ENCODE data around the gene TOPAZ1.

TOPAZ1 gene

DNA sequence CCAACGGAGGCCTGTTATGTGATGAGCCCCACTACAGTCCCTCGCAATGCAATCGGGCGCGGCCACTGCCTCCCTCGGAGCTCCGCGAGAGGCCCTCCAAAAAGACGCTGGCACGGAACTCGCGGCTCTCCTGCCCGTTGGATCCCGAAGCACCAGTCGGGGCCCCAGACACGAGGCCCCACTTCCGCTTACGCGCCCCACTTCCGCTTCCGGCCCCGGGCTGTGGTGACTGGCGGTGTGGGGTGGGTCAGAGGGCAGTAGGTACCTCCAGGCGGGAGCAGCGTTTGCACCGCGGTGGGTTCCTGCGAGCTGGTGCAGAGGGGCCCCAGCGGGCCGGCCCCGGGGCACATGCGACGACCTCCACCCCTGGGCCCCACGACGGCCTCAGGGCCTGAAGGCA, at the start of gene TOPAZ1:
Gene TOPAZ1 (plus strand): TSS at position 181 of the 400 bp plus-strand sequence. CDS start 168 bp downstream, at position 349.
- in situ Hi-C loops (cut with MboI; ENCODE audit: low sequenced_read_pairs): no loop called here

DNA sequence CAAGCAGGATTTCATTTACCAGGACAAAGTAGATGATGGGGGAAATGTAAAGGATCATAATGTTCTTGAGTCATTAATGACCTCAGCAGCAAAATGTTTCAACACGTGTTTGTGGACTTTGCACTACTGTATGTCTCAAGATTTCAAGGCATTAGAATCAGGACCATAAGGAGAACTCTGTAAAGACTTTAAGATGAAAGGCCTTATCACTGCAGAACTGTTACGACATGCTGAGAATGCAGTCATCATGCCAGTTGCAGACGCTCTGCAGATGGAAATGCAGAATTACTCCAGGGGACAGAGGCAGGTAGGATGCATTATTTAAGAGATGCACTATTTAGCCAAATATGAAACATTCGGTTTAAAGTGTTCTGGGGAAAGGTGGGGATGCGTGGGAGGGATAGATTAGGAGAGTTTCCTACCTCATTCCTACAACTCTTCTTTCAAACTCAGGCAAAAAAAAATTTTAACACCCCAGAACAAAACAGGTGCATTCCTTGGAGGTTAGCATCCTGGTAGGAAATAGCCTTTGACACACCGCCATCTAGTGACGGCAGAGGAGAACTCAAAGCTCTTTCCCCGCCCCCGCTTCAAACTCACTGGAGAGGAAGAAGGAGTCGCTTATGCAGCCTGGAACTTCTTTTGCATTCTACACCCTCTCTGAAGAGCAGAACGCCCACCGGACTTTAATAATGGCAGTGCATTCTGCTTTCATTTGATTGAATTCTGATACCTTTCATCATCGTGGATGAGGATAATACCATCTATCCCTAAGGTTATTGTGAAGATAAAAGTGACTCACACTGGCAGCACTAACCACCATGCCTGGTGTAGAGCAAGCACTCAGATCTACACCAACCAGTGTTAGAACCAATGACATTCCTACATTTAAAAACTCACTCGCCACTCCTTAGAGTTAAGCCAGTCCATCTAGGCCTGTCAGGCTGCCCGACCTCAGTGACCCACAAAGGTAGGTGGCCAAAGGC, 43.1 kb upstream of the TOPAZ1 start:
- in situ Hi-C loops (cut with MboI; ENCODE audit: low sequenced_read_pairs): no loop called here

DNA sequence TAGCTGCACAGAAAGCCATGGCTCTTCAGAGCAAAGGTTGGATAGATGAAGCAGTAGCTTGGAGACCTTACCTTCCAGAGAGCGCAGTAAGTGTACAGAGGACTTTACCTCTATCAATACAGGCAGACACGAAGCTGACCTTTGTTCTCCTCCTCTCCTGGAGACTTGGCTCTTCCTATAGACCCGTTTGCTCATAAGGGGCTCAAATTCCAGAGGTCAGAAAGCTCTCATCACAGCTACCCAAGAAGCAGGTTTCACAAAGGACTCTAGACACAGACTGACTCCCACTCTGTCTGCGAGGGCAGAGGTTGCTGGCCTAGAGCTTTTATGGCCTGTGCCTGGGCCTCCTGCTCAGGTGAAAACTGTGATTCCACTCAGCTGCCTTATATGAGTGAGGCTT, 35.4 kb upstream of the TOPAZ1 start:
- in situ Hi-C loops (cut with MboI; ENCODE audit: low sequenced_read_pairs): no loop called here

DNA sequence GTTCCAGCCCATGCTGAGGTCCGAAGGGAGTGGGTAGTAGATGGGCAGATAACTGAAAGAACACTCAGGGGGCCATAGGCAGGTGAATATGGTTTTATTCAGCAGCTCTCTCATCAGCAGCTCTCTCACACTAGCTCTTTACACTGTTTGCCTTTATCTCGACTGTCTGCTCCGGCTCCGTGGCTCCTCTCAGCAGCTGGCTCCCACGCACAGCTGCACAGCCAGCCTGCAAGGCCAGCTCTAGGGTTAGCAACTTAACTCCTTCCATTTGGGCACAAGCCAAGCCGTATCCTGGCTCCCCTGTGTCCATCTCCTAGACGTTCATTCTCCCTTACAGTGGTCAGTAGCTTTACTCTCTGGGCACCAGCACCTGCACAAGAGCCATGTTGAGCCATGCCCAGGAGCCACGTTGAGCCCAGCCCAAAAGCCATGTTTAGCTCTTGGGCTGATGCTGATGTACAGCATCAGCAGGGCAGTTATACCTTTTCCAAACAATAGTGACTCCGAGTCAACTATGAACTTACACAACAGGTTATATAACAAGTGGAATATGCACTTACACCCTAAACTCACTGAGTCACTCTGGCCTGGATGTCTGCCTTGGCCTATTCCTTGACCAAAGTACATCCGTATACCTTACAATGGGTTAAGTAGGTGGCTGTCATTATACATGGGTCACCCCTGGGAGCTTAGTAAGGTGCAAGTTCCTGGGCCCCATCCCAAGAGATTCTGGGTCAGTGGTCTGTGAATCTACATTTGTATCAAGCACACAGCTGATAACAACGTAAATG, 34.6 kb upstream of the TOPAZ1 start:
- in situ Hi-C loops (cut with MboI; ENCODE audit: low sequenced_read_pairs): no loop called here

DNA sequence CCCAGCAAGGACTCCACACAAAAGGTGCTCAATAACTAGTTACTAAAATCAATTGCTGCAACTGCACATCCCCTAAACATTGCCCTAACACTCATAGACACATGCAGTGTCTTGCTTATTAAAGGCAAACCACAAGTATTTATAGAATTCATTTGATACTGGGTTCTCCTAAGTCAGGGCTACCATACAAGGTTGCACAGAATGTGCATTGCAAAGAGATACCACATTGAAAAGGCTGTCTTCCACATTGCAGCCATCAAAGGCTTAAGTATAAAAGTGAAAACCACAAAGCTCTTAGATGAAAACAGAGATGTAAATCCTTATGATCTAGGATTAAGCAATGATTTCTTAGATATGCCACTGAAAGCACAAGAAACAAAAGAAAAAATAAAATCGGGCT, 33.6 kb upstream of the TOPAZ1 start:
- in situ Hi-C loops (cut with MboI; ENCODE audit: low sequenced_read_pairs): no loop called here

DNA sequence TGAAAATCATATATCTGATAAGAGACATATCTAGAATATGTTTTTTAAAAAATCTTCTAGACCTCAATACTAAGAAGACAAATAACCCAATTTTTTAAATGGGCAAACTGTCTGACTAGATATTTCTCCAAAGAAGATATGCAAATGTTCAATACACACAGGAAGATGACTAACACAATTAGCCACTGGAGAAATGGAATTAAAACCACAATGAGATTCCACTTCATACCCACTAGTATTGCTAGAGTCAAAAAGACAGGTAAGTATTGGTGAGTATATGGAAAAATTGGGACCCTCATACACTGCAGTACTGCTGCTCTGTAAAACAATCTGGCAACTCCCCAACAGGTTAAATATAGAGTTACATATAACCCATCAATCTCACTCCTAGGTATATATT, 33.1 kb upstream of the TOPAZ1 start:
- in situ Hi-C loops (cut with MboI; ENCODE audit: low sequenced_read_pairs): no loop called here

DNA sequence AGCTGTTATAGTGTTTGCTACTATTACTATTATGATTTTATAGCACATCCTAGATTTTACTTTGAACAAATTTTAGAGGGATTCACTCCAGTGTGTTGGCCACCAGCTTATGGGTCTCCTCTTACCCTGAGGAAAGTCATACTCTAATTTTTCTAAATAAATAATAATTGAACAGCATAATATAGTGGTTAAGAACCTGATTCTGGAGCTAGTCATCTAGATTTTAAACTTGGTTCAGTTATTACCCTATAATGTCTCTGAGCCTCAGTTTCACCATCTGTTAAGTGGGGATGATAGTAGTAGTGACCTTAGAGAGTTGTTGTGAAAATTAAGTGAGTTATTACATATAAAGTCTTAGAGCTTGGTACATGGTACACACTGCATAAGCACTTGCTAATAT, 30.7 kb upstream of the TOPAZ1 start:
- in situ Hi-C loops (cut with MboI; ENCODE audit: low sequenced_read_pairs): no loop called here

DNA sequence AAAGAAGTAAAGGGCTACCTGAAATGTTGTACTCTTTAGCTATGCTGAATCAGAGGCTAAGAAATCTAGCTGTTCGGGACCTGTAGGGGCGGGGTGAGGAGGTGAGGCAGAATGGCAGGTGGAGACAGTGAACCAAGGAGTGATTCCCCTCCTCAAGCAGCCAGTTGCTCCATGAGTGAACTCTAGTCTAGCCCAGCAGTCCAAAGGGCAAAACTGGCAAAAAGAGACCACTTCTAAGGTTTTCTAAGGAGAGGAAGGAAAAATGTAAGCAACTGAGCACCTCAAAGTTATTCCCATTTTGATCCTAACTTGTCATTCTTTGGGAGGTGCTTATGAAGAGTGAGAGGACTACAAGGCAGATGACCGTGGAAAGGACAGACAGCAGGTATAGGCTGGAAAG, 19.3 kb upstream of the TOPAZ1 start:
- in situ Hi-C loops (cut with MboI; ENCODE audit: low sequenced_read_pairs): no loop called here

DNA sequence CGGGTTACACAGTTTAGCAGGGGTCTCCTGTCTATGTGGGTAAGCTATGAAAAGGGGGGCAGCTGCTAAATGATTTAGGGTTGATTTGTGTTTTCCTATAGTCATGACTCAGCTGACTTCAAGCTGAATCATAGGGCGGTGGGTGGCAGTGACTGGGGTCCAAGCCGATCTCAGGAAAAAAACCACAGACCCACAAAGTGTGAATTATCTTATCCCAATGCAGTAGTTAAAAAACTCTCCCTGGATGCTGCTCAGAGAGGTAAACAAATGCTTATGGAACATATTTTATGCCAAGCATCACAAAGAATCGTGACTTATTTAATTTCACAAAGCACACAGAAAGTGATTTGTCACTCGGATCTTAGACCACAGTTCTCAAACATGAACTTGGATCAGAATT, 18.4 kb upstream of the TOPAZ1 start:
- in situ Hi-C loops (cut with MboI; ENCODE audit: low sequenced_read_pairs): no loop called here

DNA sequence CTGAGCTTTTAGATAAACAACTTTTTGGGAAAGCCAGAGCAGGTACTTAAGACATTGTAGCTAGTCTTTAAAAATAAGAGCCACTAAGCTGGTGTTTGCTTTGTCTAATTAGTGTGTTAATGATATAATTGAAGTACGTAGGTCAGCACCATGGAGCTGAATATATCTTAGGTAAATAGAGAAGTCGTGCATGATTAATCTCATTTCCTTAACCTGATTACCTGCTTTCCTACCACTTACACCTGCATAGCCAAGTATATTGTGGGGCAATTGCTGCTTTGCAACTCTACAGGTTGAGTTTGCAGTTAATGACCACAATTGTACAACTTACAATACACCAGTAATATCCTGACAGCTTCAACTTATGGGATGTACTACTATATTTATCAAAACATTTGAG, 17.6 kb upstream of the TOPAZ1 start:
- in situ Hi-C loops (cut with MboI; ENCODE audit: low sequenced_read_pairs): no loop called here

DNA sequence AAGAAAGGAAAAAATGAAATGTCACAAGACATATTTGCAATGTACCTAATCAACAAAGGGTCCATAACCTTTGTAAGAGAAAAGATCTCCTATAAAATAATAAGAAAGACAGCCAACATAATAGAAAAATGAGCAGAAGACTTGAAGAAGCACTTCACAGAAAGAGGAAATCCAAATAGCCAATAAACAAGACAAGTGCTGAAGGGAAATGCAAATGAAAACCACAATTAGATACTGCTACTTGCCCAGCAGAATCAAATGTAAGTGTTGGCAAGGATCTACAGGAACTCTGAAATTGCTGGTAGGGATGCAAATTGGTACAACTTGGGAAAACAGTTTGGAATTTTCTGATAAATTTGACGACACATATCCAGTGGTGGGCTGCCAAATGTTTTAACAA, 15.1 kb upstream of the TOPAZ1 start:
- in situ Hi-C loops (cut with MboI; ENCODE audit: low sequenced_read_pairs): no loop called here

DNA sequence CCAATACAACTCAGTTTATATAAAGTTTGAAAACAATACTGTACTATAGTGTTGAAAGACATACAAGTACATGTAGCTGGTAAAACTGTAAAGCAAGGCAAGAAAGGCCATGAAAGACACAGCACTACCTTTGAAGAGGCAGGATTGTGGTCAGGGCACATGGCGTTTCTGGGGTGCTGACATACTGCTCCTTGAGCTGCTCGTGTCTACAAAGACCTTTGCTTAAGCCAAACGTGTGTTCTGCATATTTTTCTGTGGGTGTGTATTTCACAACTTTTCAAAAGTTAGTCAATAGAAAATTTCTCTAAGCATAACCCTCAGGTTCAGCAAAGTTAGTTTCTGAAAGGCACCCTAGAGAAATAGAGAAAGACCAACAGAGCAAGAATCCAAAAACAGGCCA, 14.1 kb upstream of the TOPAZ1 start:
- in situ Hi-C loops (cut with MboI; ENCODE audit: low sequenced_read_pairs): no loop called here

DNA sequence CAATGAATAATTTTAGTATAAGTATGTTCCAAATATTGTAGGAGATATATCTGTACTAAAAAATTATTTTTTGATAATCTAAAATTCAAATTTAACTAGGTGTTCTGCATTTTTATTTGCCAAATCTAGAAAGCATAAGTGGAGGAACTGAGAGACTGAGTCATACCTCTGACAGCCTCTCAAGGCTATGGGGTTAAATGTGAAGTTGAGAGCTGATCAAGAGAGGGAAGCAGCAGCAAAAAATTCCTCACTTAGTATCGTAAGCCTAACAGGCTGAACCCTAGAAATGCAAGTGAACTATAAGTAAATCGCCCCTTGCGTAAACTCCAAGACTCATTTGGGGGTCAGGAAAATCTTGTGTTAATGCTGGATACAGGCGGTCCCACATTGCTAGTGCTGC, 12.8 kb upstream of the TOPAZ1 start:
- in situ Hi-C loops (cut with MboI; ENCODE audit: low sequenced_read_pairs): no loop called here

DNA sequence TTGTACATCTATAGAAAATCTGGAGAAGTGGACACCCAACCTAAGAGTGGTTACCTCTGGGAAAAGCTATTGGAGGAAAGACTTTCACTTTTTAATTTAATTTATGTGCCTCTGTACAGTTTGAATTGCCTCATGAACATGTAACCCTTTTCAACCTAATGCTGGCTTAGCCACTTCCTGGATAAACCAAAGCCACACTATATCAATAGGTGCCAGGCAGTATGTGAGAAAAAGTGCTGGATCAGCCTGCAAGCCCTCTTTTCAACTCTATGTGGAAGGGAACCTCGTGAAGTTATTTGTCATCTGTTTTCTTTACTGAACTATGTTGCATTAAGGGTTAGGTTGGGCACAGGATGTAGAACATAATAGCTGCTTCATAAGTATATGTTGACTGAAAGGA, 9.3 kb upstream of the TOPAZ1 start:
- in situ Hi-C loops (cut with MboI; ENCODE audit: low sequenced_read_pairs): no loop called here

DNA sequence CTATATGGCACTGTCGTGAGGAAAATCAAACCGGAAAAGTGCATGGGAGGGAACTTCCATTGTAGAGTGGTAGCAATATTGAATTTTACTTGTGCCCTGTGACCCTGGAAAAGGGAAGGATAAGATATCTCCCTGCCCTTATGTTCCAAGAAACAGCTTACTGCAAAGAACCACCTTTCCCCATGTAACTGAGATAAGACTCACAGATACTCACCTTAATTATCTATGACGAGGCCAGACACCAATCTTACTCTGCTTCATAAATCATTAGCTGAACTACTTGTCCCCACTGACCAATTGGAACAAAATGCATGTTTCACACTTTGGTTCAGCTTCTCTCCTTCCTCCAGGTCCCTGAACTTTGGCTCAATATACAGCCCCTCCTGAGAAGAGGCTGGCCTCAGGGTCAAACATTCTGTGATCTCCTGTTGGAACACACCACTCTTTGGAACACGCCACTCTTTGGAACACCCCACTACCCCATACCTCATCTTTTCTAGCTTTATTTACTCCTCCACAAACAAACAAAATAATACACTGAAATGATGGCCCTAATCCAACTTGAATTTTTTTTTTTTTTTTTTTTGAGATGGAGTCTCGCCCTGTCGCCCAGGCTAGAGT, 6.9 kb upstream of the TOPAZ1 start:
- in situ Hi-C loops (cut with MboI; ENCODE audit: low sequenced_read_pairs): no loop called here

DNA sequence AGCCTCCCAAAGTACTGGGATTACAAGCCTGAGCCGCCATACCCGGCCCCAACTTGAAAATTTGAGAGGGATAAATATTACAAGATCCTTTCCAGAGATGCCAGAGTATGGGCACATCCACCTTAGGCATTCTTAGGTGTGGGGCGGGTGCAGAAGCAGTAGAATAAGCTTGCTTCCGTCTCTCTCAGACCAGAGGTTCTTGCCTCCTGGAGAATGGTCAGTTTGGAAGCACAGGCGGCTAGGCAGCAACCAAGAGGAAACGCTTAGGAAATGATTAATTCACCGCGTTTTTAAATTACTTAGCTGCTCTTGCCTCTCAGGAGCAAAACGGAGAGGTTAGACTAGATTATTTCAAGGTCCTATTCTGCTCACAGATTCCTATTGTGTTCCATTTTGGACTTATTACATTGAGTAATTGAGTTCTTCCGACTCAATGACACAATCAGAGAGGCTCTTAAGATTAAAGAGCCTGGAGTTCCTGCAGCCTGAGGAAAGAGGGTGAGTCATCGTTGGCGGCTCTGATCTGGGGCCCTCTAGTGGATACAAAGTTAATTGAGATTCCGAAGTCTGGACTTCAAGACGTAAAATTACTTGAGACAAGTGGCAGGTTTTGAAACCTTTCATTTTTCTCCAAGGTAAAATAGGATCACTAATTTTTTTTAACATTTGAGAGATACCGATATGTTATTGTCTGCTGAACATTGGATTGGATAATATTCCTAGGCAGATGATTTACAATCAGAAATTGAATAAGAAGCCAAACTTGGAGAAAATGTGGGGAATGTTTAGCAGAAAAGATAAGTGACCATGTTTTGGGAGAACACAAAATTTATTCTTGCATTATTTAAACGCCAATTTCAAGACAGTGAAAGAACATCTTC, 5.8 kb upstream of the TOPAZ1 start:
- in situ Hi-C loops (cut with MboI; ENCODE audit: low sequenced_read_pairs): no loop called here

DNA sequence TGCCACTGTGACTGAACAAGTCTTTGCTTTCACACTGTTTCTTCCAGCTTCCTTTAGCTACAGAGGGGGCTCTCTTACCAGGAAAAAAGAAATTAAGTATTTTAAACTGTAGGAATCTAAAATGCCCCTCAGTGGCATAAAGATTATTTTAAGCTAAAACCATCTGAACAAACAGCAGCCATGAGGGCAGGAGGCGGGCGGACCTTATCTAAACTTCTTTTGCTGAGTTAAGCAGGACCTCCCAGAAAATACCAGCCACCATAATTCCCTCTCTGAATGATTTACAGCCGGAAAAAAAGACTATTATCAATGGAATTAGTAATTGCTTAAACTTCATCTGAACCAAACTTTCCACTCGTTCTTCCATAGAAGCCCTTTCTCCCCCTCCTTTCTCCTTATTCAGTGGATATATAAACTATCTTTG, 5.2 kb upstream of the TOPAZ1 start:
- in situ Hi-C loops (cut with MboI; ENCODE audit: low sequenced_read_pairs): no loop called here

DNA sequence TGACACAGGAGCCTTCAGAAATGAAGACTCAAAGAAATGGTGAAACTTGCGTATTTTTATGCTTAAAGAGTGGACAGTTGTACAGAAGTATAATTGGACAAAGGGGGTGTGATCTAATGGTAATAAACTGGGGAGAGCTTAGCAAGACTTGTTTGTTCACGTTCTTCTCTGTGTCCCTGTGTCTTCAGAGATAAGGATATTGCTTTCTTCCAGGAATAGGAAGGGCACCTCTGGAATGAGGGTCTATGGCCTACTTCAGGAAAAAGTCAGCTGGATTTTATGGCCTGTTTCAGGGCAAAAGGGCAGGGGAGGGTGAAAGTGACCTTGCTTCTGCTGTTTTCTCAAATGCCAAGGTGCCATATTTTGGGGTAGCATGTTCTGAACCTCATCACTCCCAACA, 4.5 kb upstream of the TOPAZ1 start:
- in situ Hi-C loops (cut with MboI; ENCODE audit: low sequenced_read_pairs): no loop called here

DNA sequence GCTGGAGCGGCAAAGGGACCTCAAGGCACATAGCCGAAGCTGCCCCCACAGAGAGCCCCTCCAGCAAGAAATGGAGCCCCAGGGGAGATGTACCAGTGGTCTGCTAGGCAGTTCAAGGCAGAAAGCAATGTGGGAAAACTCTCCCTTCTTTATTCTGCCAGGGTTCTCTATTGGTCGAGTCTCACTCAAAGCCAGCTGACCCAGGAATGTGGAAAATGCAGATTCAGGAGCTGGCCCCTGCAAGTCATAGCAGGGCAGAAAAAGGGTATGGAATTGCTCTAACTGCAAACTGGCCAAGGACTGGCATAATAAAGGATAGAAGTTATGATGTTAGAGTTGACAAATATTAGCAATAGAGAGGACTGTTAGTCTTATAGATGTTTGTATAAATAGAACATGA, 4.0 kb upstream of the TOPAZ1 start:
- in situ Hi-C loops (cut with MboI; ENCODE audit: low sequenced_read_pairs): no loop called here

DNA sequence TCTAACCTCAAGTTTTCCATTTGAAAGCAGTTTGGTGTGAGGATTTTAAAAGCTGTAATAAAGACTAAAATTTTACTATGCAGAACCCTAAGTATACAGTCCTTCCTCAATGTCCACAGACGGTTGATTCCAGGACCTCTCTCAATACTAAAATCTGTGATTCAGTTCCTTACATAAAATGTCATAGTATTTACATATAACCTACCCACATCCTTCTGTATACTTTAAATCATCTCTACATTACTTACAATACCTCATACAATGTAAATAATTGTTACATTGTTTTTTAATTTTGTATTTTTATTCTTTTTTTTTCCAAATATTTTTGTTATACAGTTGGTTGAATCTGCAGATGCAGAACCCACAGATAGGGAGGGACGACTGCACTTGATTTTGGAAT, 2.8 kb upstream of the TOPAZ1 start:
- in situ Hi-C loops (cut with MboI; ENCODE audit: low sequenced_read_pairs): no loop called here

DNA sequence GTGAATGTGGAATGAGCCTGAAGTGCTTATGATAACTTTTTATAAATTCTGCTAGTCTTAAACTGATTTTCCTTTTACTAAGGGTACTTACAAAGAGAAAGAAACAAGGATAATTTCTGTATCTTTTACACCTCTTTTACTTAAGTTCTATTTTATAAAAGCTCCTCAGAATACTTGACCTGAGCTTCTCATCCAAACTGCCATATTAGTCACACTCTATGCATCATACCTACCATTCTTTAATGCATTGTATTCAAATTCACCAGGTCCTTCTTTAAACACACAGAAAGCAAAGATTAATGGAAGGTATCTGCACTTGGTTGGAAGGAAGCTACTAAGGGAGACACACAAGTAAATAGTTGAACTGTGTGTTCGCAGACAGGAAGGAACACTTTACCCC, 1.6 kb upstream of the TOPAZ1 start:
- in situ Hi-C loops (cut with MboI; ENCODE audit: low sequenced_read_pairs): no loop called here

Measured in HL-60/S4 treated with retinoic acid at 250 ng/mL for 4 days and 3 days (cell line).